COLO668 (cell line): ENCODE measurements around the gene CFAP99.
"Not testable (repeated sequence)": the region's sequence is repeated elsewhere in the genome, so short reads cannot be mapped to it uniquely, and the experiment has no call there.

Source experiments
- DNase-seq: peaks from one replicate; lab custom pipeline; 2025; ENCODE audit not compliant: unreplicated experiment; lab: John Stamatoyannopoulos, UW

The CFAP99 gene

GRCh38 chr4:2418650-2419571 lies at the start of gene CFAP99:
TSS of gene CFAP99 (plus strand) at chr4:2418955.
- peak; percentile 98 for DNase-seq

- DNase-seq, result no peak
These were observed 48.0 kb upstream of the CFAP99 start for GRCh38 chr4:2370597-2371320.

GRCh38 chr4:2371765-2372487 lies 46.8 kb upstream of the CFAP99 start:
- DNase-seq, result no peak

- no peak for DNase-seq
These were observed 46.2 kb upstream of the CFAP99 start for GRCh38 chr4:2372488-2373030.

GRCh38 chr4:2373532-2373931 lies 45.2 kb upstream of the CFAP99 start:
- no peak for DNase-seq

GRCh38 chr4:2375427-2375826 lies 43.3 kb upstream of the CFAP99 start:
- DNase-seq, result no peak

- DNase-seq, result no peak
These were observed 41.5 kb upstream of the CFAP99 start for GRCh38 chr4:2377241-2377640.

- no peak for DNase-seq
These were observed 40.4 kb upstream of the CFAP99 start for GRCh38 chr4:2378401-2378800.

- no peak for DNase-seq
These were observed 39.9 kb upstream of the CFAP99 start for GRCh38 chr4:2378898-2379297.

GRCh38 chr4:2380589-2380988 lies 38.2 kb upstream of the CFAP99 start:
- DNase-seq, result not testable (repeated sequence)

GRCh38 chr4:2382769-2383202 lies 36.0 kb upstream of the CFAP99 start:
- DNase-seq, result not testable (repeated sequence)

GRCh38 chr4:2383220-2383631 lies 35.5 kb upstream of the CFAP99 start:
- DNase-seq, result not testable (repeated sequence)

GRCh38 chr4:2383760-2384159 lies 35.0 kb upstream of the CFAP99 start:
- no peak for DNase-seq

GRCh38 chr4:2384245-2384644 lies 34.5 kb upstream of the CFAP99 start:
- DNase-seq, result no peak

GRCh38 chr4:2385516-2385915 lies 33.2 kb upstream of the CFAP99 start:
- no peak for DNase-seq

- DNase-seq, result no peak
These were observed 32.0 kb upstream of the CFAP99 start for GRCh38 chr4:2386717-2387116.

- DNase-seq, result no peak
These were observed 31.5 kb upstream of the CFAP99 start for GRCh38 chr4:2387218-2387617.

GRCh38 chr4:2387829-2388228 lies 30.9 kb upstream of the CFAP99 start:
- no peak for DNase-seq

GRCh38 chr4:2388429-2389182 lies 30.1 kb upstream of the CFAP99 start:
- DNase-seq, result no peak

- no peak for DNase-seq
These were observed 29.1 kb upstream of the CFAP99 start for GRCh38 chr4:2389691-2390090.
